GM20431 (cell line): ENCODE results near the gene EVL.

ENCODE experiments used
- in situ Hi-C: fragments of 300-500 bp; cut with MseI, MboI; formaldehyde crosslinking; loops from one replicate; pipeline ENCODE4 v1.15.0; 2020; ENCODE audit warnings: low sequenced_read_pairs; ENCODE audit not compliant: unreplicated experiment

EVL gene

DNA sequence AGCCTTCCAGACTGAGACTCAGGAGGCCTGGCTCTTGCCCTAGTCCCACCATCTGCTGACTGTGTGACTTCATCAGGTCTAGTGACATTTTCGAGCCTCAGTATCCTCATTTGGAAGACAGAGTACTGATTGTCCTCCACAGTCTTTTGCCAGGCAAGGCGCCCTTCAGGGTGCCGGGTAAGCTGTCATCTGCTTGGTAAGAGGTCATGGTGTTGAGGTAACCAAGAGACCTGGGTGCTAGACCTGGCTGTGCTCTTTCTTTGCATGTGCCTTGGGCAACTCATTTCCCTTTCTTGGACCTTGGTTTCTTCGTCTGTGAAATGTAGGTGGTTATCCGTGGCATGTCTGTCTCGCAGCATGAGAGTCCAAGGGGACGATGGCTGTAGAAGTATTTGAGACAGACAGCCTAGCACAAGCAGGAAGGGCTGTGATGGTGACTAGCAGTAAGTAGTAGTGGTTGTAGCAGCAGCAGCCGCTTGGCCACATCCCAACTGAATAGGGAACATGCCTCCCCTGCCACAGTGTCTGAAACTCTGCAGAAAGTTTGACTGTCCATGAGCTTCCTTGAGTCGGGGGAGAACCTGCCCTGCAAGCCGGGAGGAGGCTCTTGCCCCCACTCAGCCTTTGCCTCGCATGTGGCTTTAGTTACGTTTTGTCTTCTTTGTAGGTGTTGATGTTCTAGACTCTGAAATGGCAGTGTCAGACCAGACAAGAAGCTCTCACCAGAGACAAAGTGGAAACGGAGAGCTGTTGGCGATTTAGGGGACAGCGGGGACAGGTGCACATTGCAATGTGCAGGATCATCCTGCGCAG lies 40.3 kb downstream of the EVL start:
- in situ Hi-C loops, result no loop called here

DNA sequence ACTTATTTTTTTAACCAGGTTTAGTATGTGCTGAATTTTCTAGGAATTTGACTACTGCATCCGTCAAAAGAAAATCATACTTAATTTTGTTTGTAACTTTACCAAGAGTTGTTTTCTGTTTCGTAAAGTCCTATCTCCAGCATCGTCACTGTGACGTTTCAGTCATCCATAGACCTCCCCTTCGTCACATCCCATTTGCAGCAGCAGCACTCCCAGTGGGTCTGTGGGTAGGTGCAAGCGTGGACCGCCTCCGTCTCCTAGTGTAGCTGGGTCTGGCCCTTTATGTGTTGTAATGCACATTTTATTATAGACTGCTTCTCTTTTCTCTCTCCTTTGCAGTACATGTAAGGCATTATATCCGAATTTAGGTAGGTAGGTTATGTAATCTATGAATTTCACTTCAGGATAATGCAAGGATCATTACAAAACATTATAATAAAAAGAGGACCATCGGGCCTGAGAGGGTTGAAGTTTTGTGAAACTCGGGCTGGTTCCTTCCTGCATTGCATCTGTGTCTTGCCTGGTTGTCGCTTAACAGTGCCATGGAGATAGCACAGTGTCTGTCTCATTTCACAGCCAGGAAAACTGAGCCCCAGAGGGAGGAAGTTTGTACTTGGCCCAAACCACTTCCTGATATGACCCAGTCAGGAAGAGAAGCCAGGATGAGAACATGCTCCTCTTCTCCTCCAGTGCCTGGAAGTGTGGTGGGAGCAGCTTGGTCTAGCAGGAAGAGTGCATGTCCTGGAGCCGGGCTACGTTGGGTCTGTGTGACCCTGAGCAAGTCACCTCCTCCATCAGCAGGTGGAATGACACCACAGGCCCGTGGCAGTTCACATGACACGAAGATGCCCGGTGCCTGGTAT lies 41.3 kb downstream of the EVL start:
- in situ Hi-C loops, result no loop called here

DNA sequence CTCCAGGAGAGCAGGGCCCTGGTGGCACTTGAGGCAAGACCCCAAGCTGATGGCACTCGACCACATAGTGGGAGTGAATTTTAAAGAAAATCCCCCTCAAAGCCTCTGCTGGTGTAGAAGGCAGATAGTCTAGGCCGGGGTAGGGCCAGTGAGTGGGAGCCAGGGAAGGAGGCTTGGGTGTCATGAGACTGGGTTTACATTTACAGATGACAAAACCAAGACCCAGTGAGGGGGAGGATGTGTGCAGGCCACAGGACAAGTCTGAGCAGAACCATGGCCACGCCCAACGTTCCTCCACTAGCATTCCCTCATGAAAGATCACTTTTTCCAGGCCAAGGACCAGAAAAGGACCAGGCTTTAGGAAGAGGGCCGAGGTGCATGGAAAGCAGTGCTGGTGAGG lies 42.0 kb downstream of the EVL start:
- in situ Hi-C loops, result no loop called here

DNA sequence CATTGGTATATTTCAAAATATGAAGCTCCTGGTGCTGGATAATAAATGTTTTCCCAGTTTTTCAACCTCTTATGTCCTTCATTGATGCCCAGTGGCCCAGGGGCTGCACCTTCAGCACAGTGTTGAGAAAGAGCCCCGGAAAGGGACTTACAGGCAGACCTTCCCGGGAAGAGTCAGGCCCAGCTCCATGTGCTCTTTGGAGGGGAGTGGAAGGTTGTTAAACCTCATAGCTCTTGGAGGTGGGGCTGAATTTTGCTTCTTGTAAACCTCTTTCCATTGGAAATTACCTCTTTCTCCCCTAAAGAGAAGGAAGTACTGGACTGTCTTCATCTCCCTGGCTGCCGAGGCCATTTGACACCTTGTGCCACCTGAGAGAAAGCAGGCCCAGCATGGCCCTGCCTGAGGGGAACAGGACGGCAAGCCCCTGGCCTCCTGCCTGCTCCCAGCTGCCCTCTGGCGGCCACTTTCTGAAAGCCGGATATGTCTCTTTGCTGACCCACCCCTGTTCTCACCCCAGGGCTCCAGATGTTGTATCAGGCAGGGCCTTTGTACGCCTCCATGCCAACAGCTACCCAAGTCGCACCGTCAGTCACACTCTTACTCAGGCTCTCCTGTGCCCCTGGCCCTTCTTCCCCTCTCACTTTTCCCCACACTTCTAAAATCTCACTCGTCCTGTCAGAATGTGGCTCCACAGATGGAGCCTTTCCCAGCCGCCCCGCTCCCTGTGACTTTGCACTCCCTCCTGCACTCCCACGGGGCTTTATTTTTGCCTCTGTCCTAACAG lies 43.0 kb downstream of the EVL start:
- in situ Hi-C loops, result no loop called here

DNA sequence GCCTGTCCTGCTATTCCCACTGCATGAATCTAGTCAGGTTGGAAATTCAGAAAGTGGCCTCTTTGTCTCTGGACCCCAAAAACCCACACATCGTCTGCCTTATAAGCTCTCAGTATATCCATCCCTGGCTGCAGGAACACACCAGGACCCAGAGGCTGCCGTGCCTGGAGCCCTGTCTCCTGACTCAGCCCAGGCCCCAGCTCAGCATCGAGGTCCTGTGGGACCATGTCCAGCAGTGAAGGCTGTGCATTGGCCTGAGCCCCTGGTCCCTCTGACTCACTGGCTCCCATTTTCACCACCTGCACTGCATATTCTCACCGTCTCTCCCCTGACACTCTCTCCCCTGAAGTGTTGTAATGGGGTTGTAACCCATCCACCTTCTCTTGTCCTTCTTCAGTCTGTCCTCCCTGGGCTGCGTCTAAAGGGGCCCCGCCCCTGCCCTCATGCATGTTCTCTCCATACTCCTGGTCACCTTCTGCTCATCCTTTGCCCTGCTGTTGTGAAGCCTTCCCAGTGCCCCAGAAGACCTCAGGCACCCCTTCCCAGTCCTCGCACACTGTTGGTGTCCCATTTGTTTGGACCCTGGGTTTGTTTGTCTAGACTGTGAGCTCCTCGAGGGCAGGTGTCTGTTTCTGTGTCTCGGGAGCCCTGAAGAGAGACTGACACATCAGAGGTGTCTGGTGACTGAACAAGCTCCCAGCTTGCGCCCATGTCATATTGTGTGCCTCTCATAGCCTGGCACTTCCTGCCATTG lies 43.8 kb downstream of the EVL start:
- in situ Hi-C loops, result no loop called here

DNA sequence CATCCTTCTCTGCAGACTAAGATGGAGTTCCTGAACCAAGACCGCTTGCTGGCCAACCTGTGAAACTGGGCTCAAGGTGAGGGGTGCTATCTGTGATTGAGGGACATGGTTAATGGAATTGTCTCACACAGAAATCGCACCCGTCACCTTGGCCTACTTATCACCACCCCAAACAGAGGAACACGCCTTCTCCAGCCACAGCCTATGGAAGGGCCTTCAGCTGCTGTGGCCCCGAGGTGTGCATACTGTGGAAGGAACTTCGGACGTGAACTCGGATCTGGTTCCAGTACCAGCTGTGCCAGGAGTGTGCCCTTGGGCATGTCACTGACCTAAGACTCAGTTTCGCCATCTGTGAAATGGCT lies 44.4 kb downstream of the EVL start:
- in situ Hi-C loops, result no loop called here

DNA sequence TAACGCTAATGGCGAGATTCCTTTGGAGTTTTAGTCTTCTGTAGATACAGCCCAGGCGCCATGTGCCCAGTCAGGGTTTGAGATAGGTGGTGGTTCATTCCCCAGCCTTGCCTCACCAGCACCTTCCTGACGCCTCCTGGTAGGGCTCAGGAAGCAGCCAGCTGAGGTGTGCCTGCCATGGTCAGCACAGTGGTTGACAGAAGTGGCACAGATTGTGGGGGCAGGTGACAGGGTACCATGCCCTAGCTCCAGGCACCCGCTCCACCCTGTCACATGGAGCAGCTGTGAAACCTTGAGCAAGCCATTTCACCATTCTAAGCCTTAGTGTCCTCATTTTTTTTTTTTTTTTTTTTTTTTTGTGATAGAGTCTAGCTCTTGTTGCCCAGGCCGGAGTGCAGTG lies 45.6 kb downstream of the EVL start:
- in situ Hi-C loops, result no loop called here

DNA sequence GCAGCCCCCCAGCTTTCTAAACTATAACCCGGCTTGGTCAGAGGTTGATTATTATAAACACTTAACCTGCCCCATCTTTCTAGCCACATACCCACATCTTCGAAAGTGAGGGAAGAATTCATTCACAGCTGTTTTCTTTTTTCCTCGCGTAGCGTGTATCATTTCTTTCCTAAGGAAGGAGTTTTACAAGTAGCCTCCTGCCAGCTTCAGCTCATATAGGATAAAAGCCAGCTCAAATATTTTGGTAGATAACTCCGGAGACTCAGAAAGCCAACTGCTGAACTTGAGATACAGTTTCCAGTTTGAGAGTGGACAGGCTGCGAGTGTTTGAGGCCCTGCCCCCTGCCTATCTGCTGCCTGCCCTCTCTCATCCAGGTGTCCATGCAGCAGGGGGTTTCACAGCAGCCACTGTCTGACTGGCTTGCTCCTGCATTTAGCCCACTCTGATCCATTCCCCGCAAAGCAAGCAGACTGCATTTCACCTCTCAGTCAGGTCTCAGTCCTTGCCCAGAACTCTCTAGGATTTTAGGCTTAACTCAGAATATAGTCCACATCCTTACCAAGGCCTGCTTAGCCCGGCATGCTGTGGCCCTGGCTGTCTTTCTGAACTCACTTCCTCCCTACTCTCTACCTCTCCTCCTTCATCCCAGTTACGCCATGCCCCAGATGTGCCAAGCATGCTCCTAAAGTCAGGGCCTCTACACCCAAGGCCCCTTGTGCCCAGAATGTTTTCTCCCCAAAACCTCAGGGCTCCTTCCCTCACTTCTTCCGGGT lies 46.9 kb downstream of the EVL start:
- in situ Hi-C loops, result no loop called here

DNA sequence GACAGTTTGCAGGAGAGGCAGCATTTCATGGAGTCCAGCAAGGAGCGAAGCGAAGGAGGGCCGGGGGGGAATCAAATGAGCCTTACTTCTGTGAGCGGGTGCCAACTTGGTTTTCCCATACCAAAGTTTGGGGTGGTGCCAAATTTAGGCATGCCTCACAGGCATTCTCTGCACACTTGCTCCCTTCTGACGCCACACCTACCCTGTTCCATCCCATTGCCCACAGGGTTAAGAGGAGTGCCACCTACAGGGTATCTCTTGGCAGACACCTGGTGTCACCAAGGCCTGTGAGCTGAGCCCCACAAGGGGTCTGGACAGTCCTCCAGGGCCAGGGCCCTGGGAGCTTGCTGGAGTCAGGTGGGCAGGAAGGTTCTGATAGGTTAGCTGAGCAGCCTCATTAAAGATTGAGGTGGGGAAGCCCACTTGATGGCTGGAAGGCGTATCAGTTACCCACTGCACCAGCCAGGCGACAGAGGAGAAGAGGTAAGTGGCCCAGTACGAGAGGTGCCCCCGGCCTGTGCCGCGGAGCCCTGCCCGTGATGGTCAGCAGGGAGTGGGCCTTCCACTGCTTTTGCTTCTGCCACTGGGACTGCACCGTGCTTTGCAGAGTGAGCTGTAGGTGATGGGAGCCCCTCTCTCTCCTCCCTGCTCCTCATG lies 49.0 kb downstream of the EVL start:
- in situ Hi-C loops, result no loop called here

DNA sequence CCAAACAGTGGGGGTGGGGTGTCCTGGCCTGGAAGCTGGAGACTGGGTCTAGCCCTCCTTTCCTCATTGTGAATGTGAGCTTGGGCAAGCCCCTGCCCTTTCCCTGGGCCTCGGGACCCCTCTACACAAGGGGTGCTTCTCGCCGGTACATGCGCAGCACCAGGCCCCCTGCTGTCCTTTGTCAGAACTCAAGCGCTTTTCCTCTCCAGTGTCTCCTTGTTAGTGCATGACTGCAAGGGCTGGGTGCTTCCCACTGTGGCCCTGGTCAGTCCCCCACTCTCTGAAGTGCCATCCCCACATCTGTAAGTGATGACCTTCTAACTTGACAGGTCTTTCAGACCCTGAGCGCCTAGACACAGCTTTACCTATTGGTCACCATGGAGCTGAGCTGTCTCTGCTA lies 50.0 kb downstream of the EVL start:
- in situ Hi-C loops, result no loop called here

DNA sequence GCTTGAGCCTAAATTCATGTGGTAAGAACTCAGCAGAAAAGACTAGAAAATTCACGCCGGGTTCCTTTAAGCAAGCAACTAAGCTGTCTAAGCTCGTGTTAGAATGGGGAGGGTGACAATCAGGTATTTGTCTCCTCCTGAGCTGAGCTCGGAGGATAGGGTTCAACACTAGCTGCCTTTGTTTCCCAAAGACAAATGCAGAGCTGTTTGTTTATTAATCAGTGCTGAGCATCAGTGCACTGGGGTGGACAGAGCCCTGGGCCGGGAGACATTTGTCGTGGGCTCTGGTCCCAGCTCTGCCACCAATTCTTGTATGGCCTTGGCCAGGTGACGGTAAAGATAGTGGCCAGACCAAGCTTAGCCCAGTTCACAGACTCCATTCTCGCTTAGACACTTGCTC lies 50.5 kb downstream of the EVL start:
- in situ Hi-C loops, result no loop called here

DNA sequence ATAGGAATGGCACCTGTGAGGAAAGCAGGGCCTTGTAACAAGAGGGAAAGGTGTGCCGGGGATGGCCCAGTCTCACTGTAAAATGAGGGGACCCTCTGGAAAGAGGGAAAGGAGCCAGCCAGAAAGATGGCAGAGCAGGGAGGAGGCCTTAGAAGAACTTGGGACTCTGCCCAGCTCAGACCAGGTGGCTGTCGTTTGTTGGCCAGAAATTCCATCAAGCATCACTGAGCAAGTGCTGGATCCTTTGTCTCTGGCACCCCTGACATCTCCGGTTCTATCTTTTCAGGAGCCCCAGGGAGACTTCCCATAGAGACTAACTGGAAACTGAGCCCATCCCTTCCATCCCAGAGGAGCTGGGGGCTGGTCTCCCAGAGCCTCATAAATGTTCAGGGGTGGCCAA lies 50.9 kb downstream of the EVL start:
- in situ Hi-C loops, result no loop called here

DNA sequence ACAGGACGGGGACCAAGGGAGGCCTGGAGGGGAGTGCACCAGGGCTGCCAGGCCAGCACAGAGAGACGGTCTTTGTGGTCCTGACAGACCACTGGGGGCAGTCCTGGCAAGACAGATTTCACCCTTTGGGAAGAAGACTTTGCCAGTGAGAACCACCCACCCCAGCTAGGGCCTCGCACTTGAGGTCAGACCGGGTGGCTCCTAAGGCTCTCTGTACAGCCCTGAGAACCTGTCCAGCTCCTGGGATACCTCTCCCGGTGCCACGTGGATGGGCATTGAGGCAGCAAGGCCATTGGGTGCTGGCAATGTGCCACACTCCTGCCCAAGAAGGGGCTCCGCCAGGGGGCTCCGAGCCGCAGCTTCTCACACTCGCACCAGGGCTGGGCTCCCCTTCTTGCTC lies 51.8 kb downstream of the EVL start:
- in situ Hi-C loops, result no loop called here

DNA sequence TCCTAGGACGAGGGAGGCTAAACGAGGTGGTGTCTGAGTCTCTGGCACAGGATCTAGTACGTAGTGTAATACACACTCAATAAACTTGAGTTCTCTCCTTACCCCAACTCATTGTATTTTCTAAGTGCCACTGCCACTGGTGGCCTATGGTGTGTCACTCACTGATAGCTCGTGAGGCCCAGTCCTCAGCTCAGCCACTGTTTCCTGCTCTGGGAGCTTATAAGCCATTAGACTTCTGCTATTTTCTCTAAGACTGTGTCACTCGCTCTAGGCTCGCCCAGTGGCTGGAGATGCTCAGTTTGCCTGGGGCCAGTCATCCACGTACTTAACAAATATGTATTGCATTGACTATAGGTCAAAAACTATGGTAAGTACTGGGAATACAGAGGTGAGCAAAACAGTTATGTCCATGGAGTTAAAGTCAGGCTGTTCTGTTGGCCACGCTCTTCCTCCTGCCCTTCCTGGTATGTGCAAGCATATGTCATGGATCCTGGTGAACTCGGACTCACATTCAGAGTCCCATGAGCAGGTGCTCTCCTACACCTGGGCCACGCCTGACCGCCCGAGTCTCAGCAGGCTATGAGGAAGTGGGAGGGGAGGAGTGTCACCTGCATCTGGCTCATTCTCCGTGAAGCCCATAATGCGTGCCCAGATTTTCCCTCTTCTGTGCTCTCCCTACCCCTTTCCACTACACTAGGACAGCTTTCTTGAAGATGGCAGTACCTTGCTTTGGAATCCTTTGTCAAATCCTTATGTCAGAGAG lies 52.6 kb downstream of the EVL start:
- in situ Hi-C loops, result no loop called here

DNA sequence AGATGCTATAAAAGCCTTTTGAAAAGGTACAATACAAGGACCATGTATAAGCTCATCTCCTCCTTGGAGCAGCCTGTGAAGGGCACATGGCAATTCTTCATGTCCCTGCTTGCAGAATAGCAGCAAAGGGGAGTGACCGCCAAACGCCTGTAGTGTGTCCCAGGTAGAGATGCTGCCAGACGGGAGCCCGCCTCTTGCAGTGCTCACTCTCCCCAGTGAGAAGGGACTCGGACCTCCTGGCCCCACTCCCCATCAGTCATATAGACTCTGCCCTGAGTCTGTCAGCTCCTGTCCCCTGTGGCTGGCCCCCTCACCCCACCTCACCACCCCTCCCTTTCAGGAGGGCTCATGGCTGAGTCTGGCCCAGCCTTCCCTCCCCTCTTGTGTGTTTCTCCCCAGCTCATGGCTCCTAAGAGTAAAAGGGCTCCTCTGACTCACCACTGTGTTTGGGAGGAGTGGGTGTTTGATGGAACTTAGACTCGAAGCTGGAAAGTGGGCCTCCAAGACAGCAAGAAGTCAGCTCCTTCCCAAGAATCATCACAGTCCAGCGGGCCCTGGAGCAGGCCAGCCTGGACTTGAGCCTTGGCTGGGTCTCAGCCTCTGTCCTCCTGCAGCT lies 53.3 kb downstream of the EVL start:
- in situ Hi-C loops, result no loop called here

DNA sequence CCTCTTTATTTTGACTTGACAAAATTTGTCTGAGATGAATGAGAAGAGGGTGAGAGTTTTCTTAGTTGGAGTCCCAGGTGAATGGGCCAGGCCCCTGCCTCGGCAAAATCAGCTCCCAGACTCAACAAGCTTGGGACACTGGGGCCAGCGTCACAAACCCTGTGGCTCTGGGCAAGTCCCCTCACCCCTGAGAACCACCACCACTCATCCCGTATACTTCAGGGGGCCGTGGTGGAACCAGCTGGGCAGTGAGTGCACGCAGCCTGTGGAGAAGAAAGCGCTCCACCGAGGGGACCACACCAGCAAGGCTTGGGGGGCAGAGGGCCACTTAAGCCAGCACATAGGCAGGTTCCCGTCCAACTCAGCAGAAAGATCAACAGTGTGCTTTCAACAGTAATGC lies 54.0 kb downstream of the EVL start:
- in situ Hi-C loops, result no loop called here

DNA sequence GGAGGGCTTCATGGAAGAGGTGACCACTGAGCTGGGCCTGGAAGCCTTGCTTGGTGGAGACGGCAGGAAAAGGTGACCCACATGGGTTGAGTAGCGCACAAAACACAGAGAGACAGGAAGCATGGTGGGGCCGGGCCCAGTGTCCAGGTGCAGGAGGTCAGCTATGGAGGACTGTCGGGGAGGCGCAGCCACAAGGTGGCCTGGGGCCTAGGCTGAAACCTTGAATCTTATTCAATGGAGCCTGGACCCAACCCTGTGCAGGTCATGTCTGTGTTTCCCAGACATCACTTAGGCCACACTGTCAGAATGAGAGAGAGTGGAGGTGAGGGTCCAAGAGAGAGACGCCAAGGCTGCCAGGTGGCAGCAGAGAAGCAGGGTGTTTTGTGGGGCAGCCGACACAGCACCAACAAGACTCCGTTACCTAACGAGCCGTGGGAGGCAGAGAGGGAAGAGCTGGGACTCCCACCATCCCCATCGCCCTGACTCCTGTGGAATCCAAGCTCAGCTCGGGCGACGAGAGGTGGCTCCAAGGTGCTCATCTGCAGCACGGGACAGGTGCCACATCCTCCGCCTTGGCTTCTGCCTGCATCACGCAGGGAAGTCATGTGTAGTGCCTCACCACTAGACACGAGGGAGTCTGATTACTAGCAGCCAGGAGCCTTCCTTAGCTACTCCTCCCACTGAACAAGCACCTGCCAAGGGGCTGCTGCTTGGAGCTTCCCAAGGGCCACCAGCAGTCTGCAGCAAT lies 55.5 kb downstream of the EVL start:
- in situ Hi-C loops, result no loop called here
